CD4-positive, alpha-beta T cell (primary cell): ENCODE measurements around the gene F2RL2. TPM values are rescaled to one million over a fixed set of nuclear protein-coding genes. Genes with fewer than 3 reads are reported as not detected.

Source experiments
- ATAC-seq: fragments of 200-7000 bp; cut with Tn5 transposase; one replicate; pipeline ENCODE4 v1.10.0; 2022; ENCODE audit warnings: mild to moderate bottlenecking; ENCODE audit not compliant: poor library complexity
- CTCF ChIA-PET: fragments of 350-600 bp; sonication (Branson Sonifier 250); formaldehyde crosslinking; loops from one replicate; lab custom pipeline; 2021; ENCODE audit warnings: antibody characterized with exemption, inconsistent platforms; lab: Charles Lee
- POLR2A ChIA-PET: fragments of 350-600 bp; sonication (Branson Sonifier 250); formaldehyde crosslinking; loops from one replicate; lab custom pipeline; 2021; ENCODE audit warnings: antibody characterized with exemption, inconsistent platforms; lab: Charles Lee
- DNase-seq, 14 experiments: peaks; one replicate each; pipeline ENCODE4 v3.0.0-alpha.2; 2013 to 2020; ENCODE audit warnings: mixed read lengths in 2 of 14
- H3K27ac ChIP-seq, 2 donors: one replicate each; pipeline versions ENCODE4 v1.5.1 to v1.7.0; 2013; ENCODE audit warnings: low read length in 2 of 2, low read depth in 1 of 2, mild to moderate bottlenecking in 1 of 2
- H3K27me3 ChIP-seq, 2 experiments: 1 replicate in 1 of 2; 2 replicates in 1 of 2; pipeline versions ENCODE4 v1.6.1 to v1.7.0; 2013; ENCODE audit warnings: low read length in 2 of 2, control low read depth in 1 of 2, mild to moderate bottlenecking in 1 of 2, moderate library complexity in 1 of 2; ENCODE audit not compliant: insufficient read depth in 2 of 2, control insufficient read depth in 1 of 2
- H3K36me3 ChIP-seq: one replicate; pipeline ENCODE4 v1.6.1; 2013; ENCODE audit warnings: low read length, control low read depth; ENCODE audit not compliant: insufficient read depth
- H3K4me1 ChIP-seq: one replicate; pipeline ENCODE4 v1.6.1; 2013; ENCODE audit warnings: low read length, control low read depth; ENCODE audit not compliant: insufficient read depth
- H3K4me3 ChIP-seq: one replicate; pipeline ENCODE4 v1.5.1; 2013; ENCODE audit warnings: mild to moderate bottlenecking, low read length, moderate library complexity
- H3K9me3 ChIP-seq, 2 experiments: 1 replicate in 1 of 2; 2 replicates in 1 of 2; pipeline versions ENCODE4 v1.6.1 to v1.7.0; 2013; ENCODE audit warnings: low read length in 2 of 2, mild to moderate bottlenecking in 2 of 2, control low read depth in 1 of 2, moderate library complexity in 1 of 2; ENCODE audit not compliant: control insufficient read depth in 1 of 2, insufficient read depth in 1 of 2
- H3K27ac Mint-ChIP-seq: one replicate; pipeline ENCODE4 v1.8.0; 2020; ENCODE audit warnings: mixed read lengths
- H3K27me3 Mint-ChIP-seq: one replicate; pipeline ENCODE4 v1.8.0; 2021; ENCODE audit warnings: mixed read lengths
- H3K36me3 Mint-ChIP-seq: one replicate; pipeline ENCODE4 v1.8.0; 2021; ENCODE audit warnings: low read depth, mixed read lengths
- H3K4me1 Mint-ChIP-seq: one replicate; pipeline ENCODE4 v1.8.0; 2021; ENCODE audit warnings: low read depth, mixed read lengths
- H3K4me3 Mint-ChIP-seq: one replicate; pipeline ENCODE4 v1.8.0; 2020; ENCODE audit warnings: mild to moderate bottlenecking, mixed read lengths
- H3K9me3 Mint-ChIP-seq: one replicate; pipeline ENCODE4 v1.8.0; 2020; ENCODE audit warnings: mixed read lengths
- intact Hi-C, 2 experiments: fragments of 100-400 bp; cut with DNase I in 1 of 2; cut with micrococcal nuclease in 1 of 2; formaldehyde crosslinking; loops; one replicate each; pipeline versions ENCODE4 v1.15.1 to v1.9.0; 2023 to 2025; cut with DNase I, micrococcal nuclease
- total RNA-seq, 174 experiments: library from RNA in 2 of 174; stranded (reverse) in 2 of 174; gene quantifications; one replicate each; pipeline ENCODE4 v1.2.3 and lab custom pipeline; 2021 to 2026
- TF ChIP-seq, protein P1 (sequence below): fragments of 200-600 bp; IDR thresholded peaks from one replicate; pipeline ENCODE4 v1.8.0; 2022; ENCODE audit warnings: antibody characterized with exemption, mild to moderate bottlenecking

Gene F2RL2
- total RNA-seq, 2 experiments from 2014 or later, result not detected

- H3K4me3 ChIP-seq, result no peak overlapping the region
- H3K27ac ChIP-seq, result no peak overlapping the region
- ChIA-PET POLR2A (no interaction called here), CTCF (interaction anchor here (1.4 kb wide), 1 partner anchor 105 kb away, joined by 6 read pairs; no protein-coding TSS in a partner anchor)
- DNase-seq (no peak), ATAC-seq (no peak)
- TF ChIP-seq, protein P1, sequence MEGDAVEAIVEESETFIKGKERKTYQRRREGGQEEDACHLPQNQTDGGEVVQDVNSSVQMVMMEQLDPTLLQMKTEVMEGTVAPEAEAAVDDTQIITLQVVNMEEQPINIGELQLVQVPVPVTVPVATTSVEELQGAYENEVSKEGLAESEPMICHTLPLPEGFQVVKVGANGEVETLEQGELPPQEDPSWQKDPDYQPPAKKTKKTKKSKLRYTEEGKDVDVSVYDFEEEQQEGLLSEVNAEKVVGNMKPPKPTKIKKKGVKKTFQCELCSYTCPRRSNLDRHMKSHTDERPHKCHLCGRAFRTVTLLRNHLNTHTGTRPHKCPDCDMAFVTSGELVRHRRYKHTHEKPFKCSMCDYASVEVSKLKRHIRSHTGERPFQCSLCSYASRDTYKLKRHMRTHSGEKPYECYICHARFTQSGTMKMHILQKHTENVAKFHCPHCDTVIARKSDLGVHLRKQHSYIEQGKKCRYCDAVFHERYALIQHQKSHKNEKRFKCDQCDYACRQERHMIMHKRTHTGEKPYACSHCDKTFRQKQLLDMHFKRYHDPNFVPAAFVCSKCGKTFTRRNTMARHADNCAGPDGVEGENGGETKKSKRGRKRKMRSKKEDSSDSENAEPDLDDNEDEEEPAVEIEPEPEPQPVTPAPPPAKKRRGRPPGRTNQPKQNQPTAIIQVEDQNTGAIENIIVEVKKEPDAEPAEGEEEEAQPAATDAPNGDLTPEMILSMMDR, result no peak
- Mint-ChIP-seq H3K27me3 (no peaks in the 10 kb centered on the region), H3K4me1 (no peaks in the 10 kb centered on the region), H3K27ac (no peak overlapping the region), H3K4me3 (no peak overlapping the region), H3K9me3 (no peaks in the 10 kb centered on the region), H3K36me3 (peaks cover 96% of the 10 kb centered on the region)
- H3K36me3 ChIP-seq, result peaks cover 92% of the 10 kb centered on the region
- H3K9me3 ChIP-seq, result no peaks in the 10 kb centered on the region
- no peaks in the 10 kb centered on the region for H3K4me1 ChIP-seq
- intact Hi-C loops, result no loop called here
- H3K27me3 ChIP-seq, result no peaks in the 10 kb centered on the region
Measured at GRCh38 chr5:76669245-76669644, 46.0 kb upstream of the F2RL2 start.

- H3K36me3 ChIP-seq, result peaks cover 86% of the 10 kb centered on the region
- TF ChIP-seq, protein P1, result no peak
Measured at GRCh38 chr5:76667495-76667894, 44.3 kb upstream of the F2RL2 start.

DNA sequence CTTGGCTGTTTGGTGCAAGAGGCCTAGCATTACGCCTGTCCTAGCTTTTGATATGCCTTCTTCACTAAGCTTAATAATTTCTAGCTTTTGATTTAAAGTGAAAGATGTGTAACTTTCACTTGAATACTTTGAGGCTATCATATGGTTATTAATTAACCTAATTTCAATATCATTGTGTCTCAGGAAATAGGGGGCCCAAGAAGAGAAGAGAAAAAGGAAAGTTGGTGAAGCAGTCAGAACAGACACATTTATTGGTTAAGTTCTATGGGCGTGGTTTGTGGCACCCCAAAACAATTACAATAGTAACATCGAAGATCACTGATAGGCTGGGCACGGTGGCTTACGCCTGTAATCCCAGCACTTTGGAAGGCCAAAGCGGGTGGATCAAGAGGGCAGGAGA, 40.9 kb upstream of the F2RL2 start:
- ATAC-seq (no peak), DNase-seq (no peak)
- no peaks in the 10 kb centered on the region for H3K9me3 Mint-ChIP-seq
- H3K4me1 Mint-ChIP-seq, result no peaks in the 10 kb centered on the region
- peaks cover 95% of the 10 kb centered on the region for H3K36me3 Mint-ChIP-seq
- intact Hi-C loops, result no loop called here
- Histone ChIP-seq H3K4me1 (no peaks in the 10 kb centered on the region), H3K27me3 (no peaks in the 10 kb centered on the region), H3K4me3 (no peak overlapping the region), H3K27ac (no peak overlapping the region), H3K36me3 (peaks cover 80% of the 10 kb centered on the region), H3K9me3 (no peaks in the 10 kb centered on the region)
- H3K27me3 Mint-ChIP-seq, result no peaks in the 10 kb centered on the region
- CTCF ChIA-PET, result no interaction called here
- H3K4me3 Mint-ChIP-seq, result no peak overlapping the region
- POLR2A ChIA-PET, result no interaction called here
- TF ChIP-seq, protein P1, result no peak
- no peak overlapping the region for H3K27ac Mint-ChIP-seq

More at GRCh38 chr5:76667495-76667894, 44.3 kb upstream of the F2RL2 start:
- ATAC-seq (no peak), DNase-seq (no peak)
- no peak overlapping the region for H3K4me3 ChIP-seq
- H3K27me3 ChIP-seq, result no peaks in the 10 kb centered on the region
- Mint-ChIP-seq H3K27me3 (no peaks in the 10 kb centered on the region), H3K9me3 (no peaks in the 10 kb centered on the region), H3K4me3 (no peak overlapping the region), H3K27ac (no peak overlapping the region), H3K36me3 (peaks cover 97% of the 10 kb centered on the region), H3K4me1 (no peaks in the 10 kb centered on the region)
- ChIA-PET CTCF (no interaction called here), POLR2A (no interaction called here)
- no peaks in the 10 kb centered on the region for H3K4me1 ChIP-seq
- no peaks in the 10 kb centered on the region for H3K9me3 ChIP-seq
- intact Hi-C loops, result no loop called here
- H3K27ac ChIP-seq, result no peak overlapping the region
